Measurements from ENCODE around the gene ZFYVE28.

DNA sequence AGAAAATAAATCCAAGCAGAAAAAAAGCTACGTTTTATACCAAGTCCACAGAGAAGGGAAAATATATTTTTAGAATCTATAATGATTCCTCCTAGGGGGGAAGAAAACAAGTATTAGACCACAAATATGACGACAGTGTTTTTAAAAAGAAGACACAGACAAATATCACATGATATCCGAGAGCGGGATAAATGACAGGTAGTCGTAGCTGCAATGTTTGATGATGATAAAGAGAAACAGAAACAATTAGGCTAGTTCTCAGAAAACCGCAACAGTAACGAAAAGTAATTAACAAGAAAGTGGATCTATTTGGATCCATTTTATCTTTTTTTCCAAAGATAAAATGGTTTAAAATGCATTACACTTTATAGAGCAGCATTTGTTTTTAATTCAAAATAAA lies 177.4 kb downstream of the ZFYVE28 start:
- no peak for TF ChIP-seq POLR2A (IDR thresholded peaks at IDR 0.05)
- TF ChIP-seq, protein P1, sequence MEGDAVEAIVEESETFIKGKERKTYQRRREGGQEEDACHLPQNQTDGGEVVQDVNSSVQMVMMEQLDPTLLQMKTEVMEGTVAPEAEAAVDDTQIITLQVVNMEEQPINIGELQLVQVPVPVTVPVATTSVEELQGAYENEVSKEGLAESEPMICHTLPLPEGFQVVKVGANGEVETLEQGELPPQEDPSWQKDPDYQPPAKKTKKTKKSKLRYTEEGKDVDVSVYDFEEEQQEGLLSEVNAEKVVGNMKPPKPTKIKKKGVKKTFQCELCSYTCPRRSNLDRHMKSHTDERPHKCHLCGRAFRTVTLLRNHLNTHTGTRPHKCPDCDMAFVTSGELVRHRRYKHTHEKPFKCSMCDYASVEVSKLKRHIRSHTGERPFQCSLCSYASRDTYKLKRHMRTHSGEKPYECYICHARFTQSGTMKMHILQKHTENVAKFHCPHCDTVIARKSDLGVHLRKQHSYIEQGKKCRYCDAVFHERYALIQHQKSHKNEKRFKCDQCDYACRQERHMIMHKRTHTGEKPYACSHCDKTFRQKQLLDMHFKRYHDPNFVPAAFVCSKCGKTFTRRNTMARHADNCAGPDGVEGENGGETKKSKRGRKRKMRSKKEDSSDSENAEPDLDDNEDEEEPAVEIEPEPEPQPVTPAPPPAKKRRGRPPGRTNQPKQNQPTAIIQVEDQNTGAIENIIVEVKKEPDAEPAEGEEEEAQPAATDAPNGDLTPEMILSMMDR (IDR thresholded peaks at IDR 0.05) = no peak

Measured in stomach (tissue), 4 donors.